ENCODE measurements around the gene MED27.

Gene MED27

DNA sequence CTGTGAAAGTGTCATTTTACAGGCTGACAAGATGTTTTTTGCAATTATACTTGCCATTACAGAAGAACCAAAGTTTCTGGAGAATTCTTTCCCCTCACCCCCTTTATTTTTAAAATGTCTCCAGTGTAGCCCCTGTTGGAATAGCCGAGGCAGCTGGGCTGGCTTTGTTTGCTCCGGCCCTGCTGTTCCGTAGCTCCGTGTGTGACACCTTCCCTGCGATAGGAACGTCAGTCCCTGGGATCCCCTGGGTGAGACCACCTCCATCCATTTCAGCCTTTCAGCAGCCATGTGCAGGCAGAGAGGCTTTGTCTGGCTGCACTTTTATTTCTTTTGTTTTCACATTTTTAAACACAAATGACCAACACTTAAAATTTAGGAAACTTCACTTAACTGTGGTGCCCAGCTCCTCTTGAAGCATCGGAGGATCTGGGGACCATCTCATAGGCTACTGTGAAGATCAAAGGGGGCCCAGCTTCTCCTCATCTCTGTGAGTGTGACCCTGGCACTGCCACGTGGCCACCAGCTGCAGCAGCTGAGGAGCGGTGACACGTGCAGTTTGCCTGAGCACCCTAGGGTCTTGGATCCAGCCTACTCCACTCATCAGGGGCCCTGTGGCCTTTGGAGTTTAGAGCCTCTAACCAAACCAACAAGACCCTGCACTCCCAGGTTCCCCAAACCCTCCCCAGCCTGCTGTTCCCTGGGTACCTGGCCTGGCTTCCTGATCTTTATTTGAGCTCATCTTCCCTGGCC lies 214.0 kb downstream of the MED27 start:
- Mint-ChIP-seq H3K27ac (ENCODE audit: low read depth) (no peak overlapping the region), H3K27me3 (no peaks in the 10 kb centered on the region), H3K9me3 (no peaks in the 10 kb centered on the region), H3K36me3 (ENCODE audit: insufficient read depth) (peaks cover 10% of the 10 kb centered on the region), H3K4me3 (no peak overlapping the region), H3K4me1 (no peaks in the 10 kb centered on the region)
- no peak for ATAC-seq (replicated peaks; ENCODE audit: extremely low read depth, poor library complexity, severe bottlenecking)
- no peak for DNase-seq (ENCODE audit: low spot score in 2 of 2)

DNA sequence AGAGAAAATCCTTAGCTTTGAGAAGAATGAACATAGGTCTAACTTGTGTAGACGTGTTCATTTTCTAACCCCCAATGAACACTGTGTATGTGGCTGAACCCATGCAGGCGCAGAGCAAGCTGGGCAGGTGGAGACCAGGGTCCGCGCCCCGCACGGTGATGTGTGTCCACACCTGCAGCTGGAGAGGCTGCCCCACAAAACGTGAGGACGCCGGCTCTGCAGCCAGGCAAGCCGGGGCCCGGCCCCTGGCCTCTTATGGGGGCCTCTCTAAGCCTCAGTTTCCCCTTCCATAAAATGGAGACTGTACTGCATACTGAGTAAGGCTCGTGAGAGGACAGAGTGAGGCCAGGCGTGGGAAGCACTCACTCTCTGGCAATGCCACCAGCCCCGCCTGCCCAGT lies 215.1 kb downstream of the MED27 start:
- ATAC-seq (replicated peaks; ENCODE audit: extremely low read depth, poor library complexity, severe bottlenecking) (no peak), DNase-seq (ENCODE audit: low spot score in 2 of 2) (no peak)
- Mint-ChIP-seq H3K4me1 (no peaks in the 10 kb centered on the region), H3K4me3 (no peak overlapping the region), H3K27me3 (no peaks in the 10 kb centered on the region), H3K27ac (ENCODE audit: low read depth) (no peak overlapping the region), H3K9me3 (no peaks in the 10 kb centered on the region), H3K36me3 (ENCODE audit: insufficient read depth) (peaks cover 10% of the 10 kb centered on the region)

DNA sequence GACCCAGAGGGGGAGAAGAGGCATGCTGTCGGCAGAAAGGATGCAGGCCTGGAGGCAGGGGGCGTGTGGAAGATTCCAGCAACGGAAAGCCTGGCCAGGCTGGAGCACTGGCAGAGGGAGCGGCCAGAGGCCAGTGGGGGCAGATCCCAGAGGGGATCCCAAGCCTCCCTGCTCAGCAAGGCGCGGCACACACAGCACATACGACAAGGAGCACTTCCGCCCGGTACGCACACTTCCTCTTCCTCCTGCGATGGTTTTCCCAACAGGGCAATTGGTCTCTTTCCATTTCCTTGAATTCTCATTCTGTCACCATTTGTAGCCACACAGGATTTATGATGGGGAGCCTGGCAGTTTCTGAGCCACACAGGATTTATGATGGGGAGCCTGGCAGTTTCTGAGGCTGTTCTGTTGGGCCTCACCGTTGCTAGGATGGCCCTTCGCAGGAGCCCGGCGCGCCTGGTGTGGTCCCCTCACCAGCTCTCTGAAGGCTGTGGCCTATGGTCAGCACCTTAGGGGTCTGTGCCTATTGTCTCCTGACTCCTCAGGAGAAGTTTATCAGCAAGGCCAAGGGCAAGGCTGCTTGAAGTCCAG lies 216.3 kb downstream of the MED27 start:
- no peaks in the 10 kb centered on the region for H3K27me3 Mint-ChIP-seq
- no peak for ATAC-seq (replicated peaks; ENCODE audit: extremely low read depth, poor library complexity, severe bottlenecking)
- no peak overlapping the region for H3K4me3 Mint-ChIP-seq
- DNase-seq (ENCODE audit: low spot score in 2 of 2), result no peak
- H3K9me3 Mint-ChIP-seq, result no peaks in the 10 kb centered on the region
- peaks cover 11% of the 10 kb centered on the region for H3K36me3 Mint-ChIP-seq (ENCODE audit: insufficient read depth)
- H3K27ac Mint-ChIP-seq (ENCODE audit: low read depth), result no peak overlapping the region
- no peaks in the 10 kb centered on the region for H3K4me1 Mint-ChIP-seq

DNA sequence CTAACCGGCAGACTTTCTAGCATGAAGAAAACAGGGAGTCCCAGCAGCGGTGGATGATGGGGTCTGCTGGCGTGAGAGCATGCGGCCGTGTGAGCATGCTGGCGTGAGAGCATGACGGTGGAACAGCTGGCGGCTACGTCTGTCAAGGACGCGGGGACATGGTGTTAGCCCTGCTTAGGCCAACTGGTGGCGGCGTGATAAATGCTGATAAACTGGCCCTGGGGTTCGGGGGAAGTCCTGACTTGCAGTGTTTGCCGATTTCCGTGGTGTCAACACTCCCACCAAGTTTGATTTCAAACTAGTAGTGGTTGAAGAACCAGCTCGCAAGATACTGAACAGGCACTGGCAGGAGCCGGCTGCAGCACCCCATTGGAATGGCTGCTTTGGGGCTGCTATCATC lies 217.4 kb downstream of the MED27 start:
- Mint-ChIP-seq H3K27me3 (no peaks in the 10 kb centered on the region), H3K4me1 (no peaks in the 10 kb centered on the region), H3K27ac (ENCODE audit: low read depth) (no peak overlapping the region), H3K36me3 (ENCODE audit: insufficient read depth) (peaks cover 12% of the 10 kb centered on the region), H3K9me3 (no peaks in the 10 kb centered on the region), H3K4me3 (no peak overlapping the region)
- ATAC-seq (replicated peaks; ENCODE audit: extremely low read depth, poor library complexity, severe bottlenecking) (no peak), DNase-seq (ENCODE audit: low spot score in 2 of 2) (no peak)

DNA sequence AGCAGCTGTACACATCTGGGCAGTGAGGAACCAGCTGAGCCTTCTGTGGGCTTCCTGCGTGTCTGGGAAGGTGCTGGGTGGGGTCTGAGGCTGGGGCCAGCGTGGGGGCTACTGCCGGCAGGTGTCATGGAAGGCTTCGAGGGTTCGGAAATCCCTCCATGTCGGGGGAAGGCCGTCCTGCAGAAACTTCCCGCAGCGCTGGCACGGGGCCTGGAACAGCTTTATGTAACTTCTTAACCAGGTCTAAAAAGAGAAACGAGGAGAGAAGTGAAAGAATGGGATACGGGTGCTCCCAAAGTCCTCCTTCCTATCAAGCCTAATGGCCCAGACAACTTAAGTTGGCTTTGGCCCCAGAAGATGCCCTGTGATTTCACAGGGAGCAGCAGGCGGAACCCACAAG lies 219.2 kb downstream of the MED27 start:
- H3K36me3 Mint-ChIP-seq (ENCODE audit: insufficient read depth), result peaks cover 11% of the 10 kb centered on the region
- H3K9me3 Mint-ChIP-seq, result no peaks in the 10 kb centered on the region
- ATAC-seq (replicated peaks; ENCODE audit: extremely low read depth, poor library complexity, severe bottlenecking), result no peak
- H3K27me3 Mint-ChIP-seq, result no peaks in the 10 kb centered on the region
- H3K27ac Mint-ChIP-seq (ENCODE audit: low read depth), result no peak overlapping the region
- DNase-seq (ENCODE audit: low spot score in 2 of 2), result no peak
- H3K4me1 Mint-ChIP-seq, result no peaks in the 10 kb centered on the region
- H3K4me3 Mint-ChIP-seq, result no peak overlapping the region

DNA sequence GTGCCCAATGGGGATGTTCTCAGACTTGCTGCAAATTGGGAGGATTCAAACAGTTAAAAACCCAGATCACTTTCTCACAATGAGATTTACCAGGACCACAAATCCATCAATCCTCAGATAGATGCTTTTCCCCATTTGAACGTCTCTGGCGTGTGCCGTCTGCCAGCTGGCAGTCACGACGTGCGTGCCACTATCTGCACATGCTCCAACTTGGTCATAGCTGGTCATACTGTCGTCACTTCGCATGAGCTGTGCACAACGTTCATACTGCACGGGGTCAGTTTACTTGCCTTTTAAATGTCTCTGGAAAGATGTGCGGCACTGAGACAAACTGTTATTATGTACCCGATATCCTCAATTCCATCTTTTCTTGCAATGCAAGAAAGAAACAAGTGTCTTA lies 221.5 kb downstream of the MED27 start:
- ATAC-seq (replicated peaks; ENCODE audit: extremely low read depth, poor library complexity, severe bottlenecking), result no peak
- H3K4me1 Mint-ChIP-seq, result no peaks in the 10 kb centered on the region
- no peaks in the 10 kb centered on the region for H3K9me3 Mint-ChIP-seq
- H3K36me3 Mint-ChIP-seq (ENCODE audit: insufficient read depth), result peaks cover 7% of the 10 kb centered on the region
- H3K4me3 Mint-ChIP-seq, result no peak overlapping the region
- H3K27me3 Mint-ChIP-seq, result no peaks in the 10 kb centered on the region
- H3K27ac Mint-ChIP-seq (ENCODE audit: low read depth), result no peak overlapping the region
- no peak for DNase-seq (ENCODE audit: low spot score in 2 of 2)

DNA sequence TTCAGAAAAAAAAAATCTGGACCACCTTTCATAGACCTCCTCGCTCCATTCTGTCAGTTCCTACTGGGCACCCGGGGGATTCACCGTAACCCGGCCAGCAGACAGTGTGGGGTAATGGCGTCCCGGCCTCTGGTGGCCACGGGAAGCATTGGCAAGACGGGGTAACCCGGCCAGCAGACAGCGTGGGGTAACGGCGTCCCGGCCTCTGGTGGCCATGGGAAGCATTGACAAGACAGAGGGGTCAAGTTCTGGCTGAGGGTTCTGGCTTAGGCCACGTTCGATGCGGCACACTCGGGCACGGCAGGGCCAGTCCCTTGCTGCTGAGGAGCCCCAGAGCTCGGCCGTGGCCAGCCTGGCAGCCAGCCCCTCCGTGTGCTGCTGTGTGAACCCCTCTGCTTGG lies 223.6 kb downstream of the MED27 start:
- H3K36me3 Mint-ChIP-seq (ENCODE audit: insufficient read depth), result peaks cover 4% of the 10 kb centered on the region

DNA sequence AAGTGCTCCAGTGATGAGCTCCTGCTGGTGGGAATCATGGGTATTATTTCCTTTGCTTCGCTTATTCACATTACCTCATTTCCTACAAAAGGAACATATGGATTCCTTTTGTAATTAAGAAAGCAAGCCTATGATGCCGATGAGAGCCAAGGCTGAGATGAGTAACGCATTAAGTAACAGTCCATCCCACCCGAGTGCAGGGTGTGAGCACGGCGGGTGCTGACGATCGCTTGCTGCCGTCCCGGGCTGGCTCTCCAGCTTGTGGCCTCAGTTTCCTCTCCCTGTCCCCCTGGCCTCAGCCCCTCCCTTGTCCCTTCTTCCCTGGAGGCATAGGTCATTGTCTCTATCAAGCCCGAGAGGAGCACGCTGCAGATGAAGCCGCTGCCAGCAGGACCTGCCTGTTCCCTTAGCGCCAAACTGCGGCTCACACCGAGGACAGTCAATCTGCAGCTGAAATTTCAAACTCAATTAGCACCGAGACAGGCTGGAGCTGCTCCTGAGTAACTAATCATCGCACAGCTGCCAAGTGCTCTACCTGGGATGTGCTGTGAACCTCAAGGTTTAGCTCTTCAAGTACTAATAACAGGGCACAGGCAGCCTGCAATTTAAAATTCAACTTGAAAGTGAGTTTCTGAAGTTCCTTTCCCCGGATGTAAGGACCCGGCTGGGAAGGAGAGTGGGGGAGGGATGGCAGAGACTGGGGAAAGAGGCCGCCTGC lies 224.6 kb downstream of the MED27 start:
- Mint-ChIP-seq H3K36me3 (ENCODE audit: insufficient read depth) (peaks cover 3% of the 10 kb centered on the region), H3K9me3 (no peaks in the 10 kb centered on the region), H3K4me1 (no peaks in the 10 kb centered on the region), H3K4me3 (no peak overlapping the region), H3K27me3 (no peaks in the 10 kb centered on the region), H3K27ac (ENCODE audit: low read depth) (no peak overlapping the region)
- ATAC-seq (replicated peaks; ENCODE audit: extremely low read depth, poor library complexity, severe bottlenecking), result no peak
- no peak for DNase-seq (ENCODE audit: low spot score in 2 of 2)

More for the DNA sequence above, 223.6 kb downstream of the MED27 start:
- Mint-ChIP-seq H3K9me3 (no peaks in the 10 kb centered on the region), H3K4me3 (no peak overlapping the region), H3K4me1 (no peaks in the 10 kb centered on the region), H3K27me3 (no peaks in the 10 kb centered on the region), H3K27ac (ENCODE audit: low read depth) (no peak overlapping the region)
- no peak for DNase-seq (ENCODE audit: low spot score in 2 of 2)
- ATAC-seq (replicated peaks; ENCODE audit: extremely low read depth, poor library complexity, severe bottlenecking), result no peak

DNA sequence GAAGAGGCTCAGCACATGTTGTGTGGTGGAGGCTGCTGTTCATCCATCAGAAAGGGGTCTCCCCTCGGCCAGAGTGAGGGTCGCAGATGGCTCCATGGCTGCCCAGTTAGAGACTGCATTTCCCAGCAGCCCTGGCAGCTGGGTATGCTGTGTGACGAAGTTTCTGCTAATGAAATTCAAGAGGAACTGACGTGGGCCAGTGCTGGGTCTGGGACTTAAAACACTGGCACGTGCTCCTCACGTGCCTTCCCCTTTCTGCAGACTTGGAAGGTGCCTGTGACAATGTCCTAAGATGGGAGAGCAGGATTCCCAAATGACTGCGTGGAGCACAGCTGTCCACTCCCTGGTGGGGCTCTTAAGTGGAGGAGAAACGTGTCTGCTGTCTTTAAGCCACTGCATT lies 225.3 kb downstream of the MED27 start:
- no peak for DNase-seq (ENCODE audit: low spot score in 2 of 2)
- peaks cover 3% of the 10 kb centered on the region for H3K36me3 Mint-ChIP-seq (ENCODE audit: insufficient read depth)
- H3K9me3 Mint-ChIP-seq, result no peaks in the 10 kb centered on the region
- no peak overlapping the region for H3K4me3 Mint-ChIP-seq
- no peaks in the 10 kb centered on the region for H3K27me3 Mint-ChIP-seq
- H3K27ac Mint-ChIP-seq (ENCODE audit: low read depth), result no peak overlapping the region
- H3K4me1 Mint-ChIP-seq, result no peaks in the 10 kb centered on the region
- ATAC-seq (replicated peaks; ENCODE audit: extremely low read depth, poor library complexity, severe bottlenecking), result no peak

DNA sequence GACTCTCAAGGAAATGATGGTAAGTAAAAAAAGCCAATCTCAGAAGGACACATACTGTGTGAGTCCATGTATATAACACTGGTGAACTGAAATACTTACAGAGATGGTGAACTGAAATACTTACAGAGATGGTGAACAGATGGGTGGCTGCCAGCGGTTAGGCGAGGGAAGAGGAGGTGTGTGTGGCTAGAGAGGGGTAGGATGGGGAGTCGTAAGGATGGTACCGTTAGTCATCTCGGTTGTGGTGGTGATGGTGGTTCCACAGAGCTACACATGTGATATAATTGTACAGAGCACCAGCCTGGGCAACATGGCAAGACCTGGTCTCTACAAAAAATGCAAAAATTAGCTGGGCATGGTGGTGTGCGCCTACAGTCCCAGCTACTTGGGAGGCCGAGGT lies 226.2 kb downstream of the MED27 start:
- Mint-ChIP-seq H3K36me3 (ENCODE audit: insufficient read depth) (peaks cover 3% of the 10 kb centered on the region), H3K27ac (ENCODE audit: low read depth) (no peak overlapping the region), H3K4me1 (no peaks in the 10 kb centered on the region), H3K27me3 (no peaks in the 10 kb centered on the region), H3K9me3 (no peaks in the 10 kb centered on the region), H3K4me3 (no peak overlapping the region)
- ATAC-seq (replicated peaks; ENCODE audit: extremely low read depth, poor library complexity, severe bottlenecking) (no peak), DNase-seq (ENCODE audit: low spot score in 2 of 2) (no peak)

DNA sequence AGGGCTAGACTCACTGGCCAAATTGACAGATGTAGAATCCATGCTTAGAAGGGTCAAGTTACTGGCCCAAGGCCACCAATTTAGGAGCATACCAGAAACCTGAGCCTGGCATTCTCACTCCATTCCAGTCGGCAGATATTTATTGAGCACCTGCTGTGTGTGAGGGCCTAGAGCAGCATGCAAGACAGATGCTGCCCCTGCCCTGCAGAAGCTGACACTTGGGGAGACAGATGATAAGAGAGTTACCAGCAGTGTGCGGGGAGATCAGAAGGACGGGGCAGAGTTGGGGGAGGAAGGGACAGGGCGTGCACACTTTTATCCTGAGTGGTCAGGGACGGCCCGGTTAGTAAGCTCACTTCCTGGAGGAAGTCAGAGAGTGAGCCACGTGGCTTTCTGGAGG lies 228.3 kb downstream of the MED27 start:
- H3K27ac Mint-ChIP-seq (ENCODE audit: low read depth), result no peak overlapping the region
- no peak for ATAC-seq (replicated peaks; ENCODE audit: extremely low read depth, poor library complexity, severe bottlenecking)
- H3K9me3 Mint-ChIP-seq, result no peaks in the 10 kb centered on the region
- DNase-seq (ENCODE audit: low spot score in 2 of 2), result no peak
- H3K4me3 Mint-ChIP-seq, result no peak overlapping the region
- H3K4me1 Mint-ChIP-seq, result no peaks in the 10 kb centered on the region
- no peaks in the 10 kb centered on the region for H3K36me3 Mint-ChIP-seq (ENCODE audit: insufficient read depth)
- no peaks in the 10 kb centered on the region for H3K27me3 Mint-ChIP-seq

DNA sequence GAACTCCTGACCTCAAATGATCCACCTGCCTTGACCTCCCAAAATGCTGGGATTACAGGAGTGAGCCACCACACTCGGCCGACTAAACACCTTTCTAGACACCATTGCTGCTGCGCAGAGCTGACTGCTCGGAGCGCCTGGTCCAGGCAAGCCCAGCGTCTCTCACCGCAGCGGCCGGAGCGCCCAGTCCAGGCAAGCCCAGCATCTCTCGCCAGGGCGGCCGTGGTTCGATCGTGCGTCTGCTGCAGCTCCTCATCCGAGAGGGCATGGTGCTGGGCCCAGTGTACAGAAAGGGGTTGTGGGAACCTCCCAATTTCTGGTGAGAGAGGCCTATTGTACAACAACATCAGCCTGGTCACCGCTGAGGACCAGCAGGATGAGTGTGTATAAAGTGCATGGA lies 230.3 kb downstream of the MED27 start:
- H3K36me3 Mint-ChIP-seq (ENCODE audit: insufficient read depth), result no peaks in the 10 kb centered on the region
- no peak overlapping the region for H3K27ac Mint-ChIP-seq (ENCODE audit: low read depth)
- no peaks in the 10 kb centered on the region for H3K4me1 Mint-ChIP-seq
- ATAC-seq (replicated peaks; ENCODE audit: extremely low read depth, poor library complexity, severe bottlenecking), result no peak
- no peak overlapping the region for H3K4me3 Mint-ChIP-seq
- H3K9me3 Mint-ChIP-seq, result no peaks in the 10 kb centered on the region
- no peaks in the 10 kb centered on the region for H3K27me3 Mint-ChIP-seq
- no peak for DNase-seq (ENCODE audit: low spot score in 2 of 2)

DNA sequence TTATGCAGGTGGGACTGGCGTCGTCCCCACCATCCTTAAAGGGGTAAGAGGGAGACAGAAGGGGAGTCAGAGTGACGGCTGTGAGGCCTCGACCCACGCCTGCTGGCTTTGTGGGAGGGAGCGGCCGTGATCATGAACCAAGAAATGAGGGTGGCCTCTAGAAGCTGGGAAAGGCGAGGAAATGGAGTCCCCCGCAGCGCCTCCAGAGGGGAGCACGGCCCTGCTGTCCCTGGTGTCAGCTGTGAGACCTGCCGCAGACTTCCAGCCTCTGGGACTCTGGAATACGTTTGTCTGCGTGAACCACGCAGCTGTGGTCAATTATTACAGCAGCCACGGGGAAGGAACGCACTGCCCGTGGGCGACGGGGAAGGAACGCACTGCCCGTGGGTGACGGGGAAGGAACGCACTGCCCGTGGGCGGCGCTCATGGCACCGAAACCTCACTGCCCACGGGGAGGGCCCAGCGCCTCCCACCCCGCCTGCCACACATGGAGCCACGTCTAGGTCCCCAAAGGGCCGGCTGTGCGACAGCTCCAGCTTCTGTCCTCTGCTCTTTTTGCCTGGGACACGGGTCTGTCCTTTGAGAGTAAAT lies 231.0 kb downstream of the MED27 start:
- H3K4me3 Mint-ChIP-seq, result no peak overlapping the region
- no peaks in the 10 kb centered on the region for H3K36me3 Mint-ChIP-seq (ENCODE audit: insufficient read depth)
- ATAC-seq (replicated peaks; ENCODE audit: extremely low read depth, poor library complexity, severe bottlenecking) (no peak), DNase-seq (ENCODE audit: low spot score in 2 of 2) (no peak)
- peaks cover 4% of the 10 kb centered on the region for H3K27me3 Mint-ChIP-seq
- no peak overlapping the region for H3K27ac Mint-ChIP-seq (ENCODE audit: low read depth)
- H3K9me3 Mint-ChIP-seq, result no peaks in the 10 kb centered on the region
- no peaks in the 10 kb centered on the region for H3K4me1 Mint-ChIP-seq
